ENCODE results near the gene VGLL4. TPM values are rescaled to one million over a fixed set of nuclear protein-coding genes. Genes with fewer than 3 reads are reported as not detected.

Gene VGLL4
- polyA plus RNA-seq, 1 donor (not counting 4 experiments of a cell fraction or from before 2014, with no cell fraction given), result 32.6 TPM

DNA sequence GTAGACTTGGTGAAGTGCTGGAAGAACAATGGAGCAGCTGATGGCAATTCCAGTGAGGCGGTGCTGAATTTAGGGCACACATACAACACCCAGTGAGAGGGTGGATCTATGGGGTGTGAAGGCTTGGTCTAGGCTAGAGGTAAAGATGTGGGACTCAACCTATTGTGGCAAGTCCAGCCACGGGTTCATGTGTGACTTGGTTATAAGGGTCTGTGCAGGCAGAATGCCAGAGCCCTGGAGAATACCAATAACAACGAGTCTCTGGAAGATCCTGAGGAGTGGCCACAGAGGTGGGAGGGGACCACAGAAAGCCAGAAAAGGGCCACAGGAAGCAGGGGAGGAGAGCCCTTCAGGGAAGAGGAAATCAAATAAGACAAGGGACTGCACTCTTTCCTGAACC, 55.0 kb downstream of the VGLL4 start:
- H4K20me1 ChIP-seq (ENCODE audit: control insufficient read depth, extremely low read depth, insufficient read depth, low read length), result no peaks in the 10 kb centered on the region

DNA sequence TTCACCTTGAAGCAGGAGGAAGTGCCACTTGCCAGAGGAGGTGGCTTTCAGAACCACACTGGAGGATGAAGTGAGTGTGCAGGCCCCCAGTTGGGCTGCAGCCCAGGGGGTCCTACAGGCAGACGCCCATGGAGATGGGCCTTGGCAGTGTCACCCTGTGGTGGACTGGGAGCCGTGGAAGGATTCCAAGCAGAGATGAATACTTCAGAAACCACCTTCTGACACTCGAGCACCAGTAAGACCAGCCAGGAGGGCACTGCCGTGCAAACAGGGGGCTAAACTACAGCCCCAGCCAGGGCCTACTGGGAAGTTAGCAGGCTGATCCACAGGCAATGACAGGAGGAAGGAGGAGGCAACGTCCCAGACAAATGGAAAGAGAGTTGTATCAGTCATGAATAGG, 55.4 kb downstream of the VGLL4 start:
- dilution Hi-C loops (cut with MboI; ENCODE audit: extremely low pct_ligation_motif_present, low sequenced_read_pairs), result no loop called here
- H2AFZ ChIP-seq (ENCODE audit: control insufficient read depth, low read length), result no peak overlapping the region
- no peak overlapping the region for H3K4me2 ChIP-seq (ENCODE audit: control insufficient read depth, extremely low read depth, insufficient read depth, low read depth, low read length)
- no peak overlapping the region for H3K27ac ChIP-seq (ENCODE audit: control insufficient read depth, insufficient read depth, low read length)
- peaks cover 90% of the 10 kb centered on the region for H3K79me2 ChIP-seq (ENCODE audit: control insufficient read depth, insufficient read depth, low read length)
- peaks cover 13% of the 10 kb centered on the region for H3K9me1 ChIP-seq (ENCODE audit: control insufficient read depth, extremely low read depth, insufficient read depth, low read length)
- FAIRE-seq (no peak), DNase-seq (ENCODE audit: low read depth, low spot score) (no peak)
- no peak for TF ChIP-seq EZH2 (IDR thresholded peaks at IDR 0.05; ENCODE audit: low read length)
- TF ChIP-seq, protein P1, sequence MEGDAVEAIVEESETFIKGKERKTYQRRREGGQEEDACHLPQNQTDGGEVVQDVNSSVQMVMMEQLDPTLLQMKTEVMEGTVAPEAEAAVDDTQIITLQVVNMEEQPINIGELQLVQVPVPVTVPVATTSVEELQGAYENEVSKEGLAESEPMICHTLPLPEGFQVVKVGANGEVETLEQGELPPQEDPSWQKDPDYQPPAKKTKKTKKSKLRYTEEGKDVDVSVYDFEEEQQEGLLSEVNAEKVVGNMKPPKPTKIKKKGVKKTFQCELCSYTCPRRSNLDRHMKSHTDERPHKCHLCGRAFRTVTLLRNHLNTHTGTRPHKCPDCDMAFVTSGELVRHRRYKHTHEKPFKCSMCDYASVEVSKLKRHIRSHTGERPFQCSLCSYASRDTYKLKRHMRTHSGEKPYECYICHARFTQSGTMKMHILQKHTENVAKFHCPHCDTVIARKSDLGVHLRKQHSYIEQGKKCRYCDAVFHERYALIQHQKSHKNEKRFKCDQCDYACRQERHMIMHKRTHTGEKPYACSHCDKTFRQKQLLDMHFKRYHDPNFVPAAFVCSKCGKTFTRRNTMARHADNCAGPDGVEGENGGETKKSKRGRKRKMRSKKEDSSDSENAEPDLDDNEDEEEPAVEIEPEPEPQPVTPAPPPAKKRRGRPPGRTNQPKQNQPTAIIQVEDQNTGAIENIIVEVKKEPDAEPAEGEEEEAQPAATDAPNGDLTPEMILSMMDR (optimal IDR thresholded peaks at IDR 0.05 in 1 of 3, IDR thresholded peaks at IDR 0.05 in 1 of 3, conservative IDR thresholded peaks at IDR 0.05 in 1 of 3; ENCODE audit: extremely low read depth in 1 of 3, insufficient read depth in 2 of 3, low read length in 3 of 3), result no peak
- peaks cover 39% of the 10 kb centered on the region for H3K4me1 ChIP-seq (ENCODE audit: control insufficient read depth, extremely low read depth, insufficient read depth, low read length)
- H4K20me1 ChIP-seq (ENCODE audit: control insufficient read depth, extremely low read depth, insufficient read depth, low read length), result peaks cover 2% of the 10 kb centered on the region
- H3K36me3 ChIP-seq (ENCODE audit: control insufficient read depth in 2 of 2, extremely low read depth in 1 of 2, insufficient read depth in 2 of 2, low read length in 2 of 2), result peaks cover 4 to 9% of the 10 kb centered on the region in 2 experiments
- no peaks in the 10 kb centered on the region for H3K9me3 ChIP-seq (ENCODE audit: control insufficient read depth, low read depth, low read length)
- H3K4me3 ChIP-seq (ENCODE audit: control insufficient read depth in 2 of 3, extremely low read depth in 1 of 3, insufficient read depth in 2 of 3, low read depth in 1 of 3, low read length in 3 of 3), result no peak overlapping the region
- H3K27me3 ChIP-seq (ENCODE audit: control insufficient read depth, extremely low read depth, insufficient read depth, low read length), result no peaks in the 10 kb centered on the region
- no peak overlapping the region for H3K9ac ChIP-seq (ENCODE audit: control insufficient read depth, extremely low read depth, insufficient read depth, low read length)

More for the DNA sequence above, 55.0 kb downstream of the VGLL4 start:
- peaks cover 35% of the 10 kb centered on the region for H3K4me1 ChIP-seq (ENCODE audit: control insufficient read depth, extremely low read depth, insufficient read depth, low read length)
- H3K9me3 ChIP-seq (ENCODE audit: control insufficient read depth, low read depth, low read length), result no peaks in the 10 kb centered on the region
- DNase-seq (ENCODE audit: low read depth, low spot score), result no peak
- H3K9ac ChIP-seq (ENCODE audit: control insufficient read depth, extremely low read depth, insufficient read depth, low read length), result no peak overlapping the region
- H3K9me1 ChIP-seq (ENCODE audit: control insufficient read depth, extremely low read depth, insufficient read depth, low read length), result peaks cover 10% of the 10 kb centered on the region
- peaks cover 90% of the 10 kb centered on the region for H3K79me2 ChIP-seq (ENCODE audit: control insufficient read depth, insufficient read depth, low read length)
- no peak for FAIRE-seq
- TF ChIP-seq, protein P1 (optimal IDR thresholded peaks at IDR 0.05 in 1 of 3, IDR thresholded peaks at IDR 0.05 in 1 of 3, conservative IDR thresholded peaks at IDR 0.05 in 1 of 3; ENCODE audit: extremely low read depth in 1 of 3, insufficient read depth in 2 of 3, low read length in 3 of 3), result no peak
- TF ChIP-seq EZH2 (IDR thresholded peaks at IDR 0.05; ENCODE audit: low read length), result no peak
- dilution Hi-C loops (cut with MboI; ENCODE audit: extremely low pct_ligation_motif_present, low sequenced_read_pairs), result no loop called here
- no peaks in the 10 kb centered on the region for H3K27me3 ChIP-seq (ENCODE audit: control insufficient read depth, extremely low read depth, insufficient read depth, low read length)
- no peak overlapping the region for H3K27ac ChIP-seq (ENCODE audit: control insufficient read depth, insufficient read depth, low read length)
- H3K36me3 ChIP-seq (ENCODE audit: control insufficient read depth in 2 of 2, extremely low read depth in 1 of 2, insufficient read depth in 2 of 2, low read length in 2 of 2), result peaks cover 4 to 9% of the 10 kb centered on the region in 2 experiments
- no peak overlapping the region for H3K4me3 ChIP-seq (ENCODE audit: control insufficient read depth in 2 of 3, extremely low read depth in 1 of 3, insufficient read depth in 2 of 3, low read depth in 1 of 3, low read length in 3 of 3)
- no peak overlapping the region for H3K4me2 ChIP-seq (ENCODE audit: control insufficient read depth, extremely low read depth, insufficient read depth, low read depth, low read length)
- H2AFZ ChIP-seq (ENCODE audit: control insufficient read depth, low read length), result no peak overlapping the region

Data from keratinocyte (primary cell).